IPS DF 4.7 (cell line): ENCODE measurements around the gene UBE2N.
"Not testable (repeated sequence)": the region's sequence is repeated elsewhere in the genome, so short reads cannot be mapped to it uniquely, and the experiment has no call there.

Experiments
- DNase-seq: peaks from one replicate; pipeline ENCODE4 v3.0.0-alpha.2; 2013; ENCODE audit warnings: low spot score; ENCODE audit errors: extremely low read depth

The UBE2N gene

GRCh38 chr12:93381976-93382437, 59.7 kb downstream of the UBE2N start:
- DNase-seq: not testable (repeated sequence)

- no peak for DNase-seq
Observed at GRCh38 chr12:93381161-93381975, 60.4 kb downstream of the UBE2N start.

- DNase-seq: no peak
Observed at GRCh38 chr12:93380480-93381121, 61.1 kb downstream of the UBE2N start.

- DNase-seq: no peak
Observed at GRCh38 chr12:93379981-93380361, 61.8 kb downstream of the UBE2N start.

GRCh38 chr12:93379326-93379980, 62.3 kb downstream of the UBE2N start:
- DNase-seq: no peak

- DNase-seq: no peak
Observed at GRCh38 chr12:93378998-93379325, 62.8 kb downstream of the UBE2N start.

GRCh38 chr12:93378196-93378997, 63.4 kb downstream of the UBE2N start:
- DNase-seq: not testable (repeated sequence)

GRCh38 chr12:93377252-93378195, 64.2 kb downstream of the UBE2N start, which contains the start of gene NUDT4:
NUDT4 (plus strand) TSS chr12:93377925; CDS start chr12:93378323, 398 bp downstream.
- no peak for DNase-seq

GRCh38 chr12:93376436-93377251, 65.1 kb downstream of the UBE2N start:
- no peak for DNase-seq

- DNase-seq: no peak
Observed at GRCh38 chr12:93375906-93376305, 65.8 kb downstream of the UBE2N start.

GRCh38 chr12:93373961-93374656, 67.6 kb downstream of the UBE2N start:
- no peak for DNase-seq

GRCh38 chr12:93370947-93371346, 70.8 kb downstream of the UBE2N start:
- no peak for DNase-seq

GRCh38 chr12:93369505-93369904, 72.2 kb downstream of the UBE2N start:
- no peak for DNase-seq

GRCh38 chr12:93368766-93369165, 73.0 kb downstream of the UBE2N start:
- no peak for DNase-seq

GRCh38 chr12:93366422-93366821, 75.3 kb downstream of the UBE2N start:
- DNase-seq: no peak

GRCh38 chr12:93365616-93366405, 75.9 kb downstream of the UBE2N start:
- DNase-seq: no peak

- DNase-seq: no peak
Observed at GRCh38 chr12:93363841-93364297, 77.9 kb downstream of the UBE2N start.
